Stimulated activated CD8-positive, alpha-beta memory T cell treated with anti-CD3 and anti-CD28 coated beads, Interleukin-12 subunit alpha, Interleukin-12 subunit beta, amount 100 ng/mL, for 4 hours (primary cell): ENCODE data around the gene ISM2.

Experiments used
- DNase-seq: peaks from one replicate; pipeline ENCODE4 v3.0.0-alpha.2; 2020; ENCODE audit warnings: low read depth

ISM2 gene

GRCh38 chr14:77507762-77508161, 9.1 kb upstream of the ISM2 start:
- no peak for DNase-seq

- DNase-seq = no peak
Observed at GRCh38 chr14:77505031-77505430, 6.4 kb upstream of the ISM2 start.

- no peak for DNase-seq
Observed at GRCh38 chr14:77503138-77503537, 4.5 kb upstream of the ISM2 start.

- DNase-seq = no peak
Observed at GRCh38 chr14:77502109-77502782, 3.6 kb upstream of the ISM2 start.

GRCh38 chr14:77498984-77499527, 440 bp upstream of the ISM2 start:
- no peak for DNase-seq

GRCh38 chr14:77495334-77495733, 3.3 kb downstream of the ISM2 start:
- DNase-seq = no peak

GRCh38 chr14:77491056-77491455, 7.6 kb downstream of the ISM2 start:
- no peak for DNase-seq

GRCh38 chr14:77490347-77490986, 8.1 kb downstream of the ISM2 start:
- no peak for DNase-seq

GRCh38 chr14:77489041-77489440, 9.6 kb downstream of the ISM2 start:
- DNase-seq = no peak

- no peak for DNase-seq
Observed at GRCh38 chr14:77488558-77488957, 10.1 kb downstream of the ISM2 start.

GRCh38 chr14:77485901-77486678, 12.5 kb downstream of the ISM2 start:
- DNase-seq = no peak

- DNase-seq = no peak
Observed at GRCh38 chr14:77485256-77485655, 13.4 kb downstream of the ISM2 start.

- no peak for DNase-seq
Observed at GRCh38 chr14:77482422-77482821, 16.2 kb downstream of the ISM2 start.

GRCh38 chr14:77478796-77479195, 19.8 kb downstream of the ISM2 start:
- no peak for DNase-seq

GRCh38 chr14:77478029-77478428, 20.6 kb downstream of the ISM2 start:
- DNase-seq = no peak

GRCh38 chr14:77475432-77476115, 23.0 kb downstream of the ISM2 start:
- DNase-seq = no peak

- DNase-seq = no peak
Observed at GRCh38 chr14:77474479-77475177, 24.0 kb downstream of the ISM2 start.

- DNase-seq = no peak
Observed at GRCh38 chr14:77473921-77474320, 24.7 kb downstream of the ISM2 start.

GRCh38 chr14:77470224-77470870, 28.3 kb downstream of the ISM2 start:
- no peak for DNase-seq

- no peak for DNase-seq
Observed at GRCh38 chr14:77469539-77469938, 29.1 kb downstream of the ISM2 start.

- no peak for DNase-seq
Observed at GRCh38 chr14:77469067-77469505, 29.5 kb downstream of the ISM2 start.
